Fibroblast of skin of back (primary cell): ENCODE measurements around the gene C3orf18.
A peak's percentile ranks its signal among the peaks of the same experiment; 100 is the strongest.

Experiments used
- DNase-seq: peaks from one replicate; pipeline ENCODE4 v3.0.0-alpha.2; 2013

The C3orf18 gene

GRCh38 chr3:50549226-50549625 is 18.3 kb downstream of the C3orf18 start:
- no peak for DNase-seq

DNA sequence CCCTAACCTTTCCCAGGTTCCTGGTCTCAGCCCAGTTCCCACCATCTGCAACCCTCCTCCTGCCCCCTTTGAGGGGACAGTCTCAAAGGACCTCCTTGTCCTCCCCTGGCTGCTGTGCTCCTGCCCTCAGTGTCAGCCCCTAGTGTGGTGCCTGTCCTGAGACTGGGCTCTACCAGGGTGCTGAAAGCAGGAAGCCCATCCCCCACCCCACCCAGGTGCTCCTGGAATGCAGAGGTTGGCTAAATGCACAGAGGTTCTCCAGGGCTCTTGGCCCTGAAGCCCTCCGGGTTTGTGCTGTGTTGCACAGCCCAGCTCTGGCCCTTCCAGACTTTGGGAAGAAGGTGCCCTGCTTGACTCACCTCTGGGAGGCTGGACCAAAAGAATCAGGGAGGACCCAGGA is 21.8 kb downstream of the C3orf18 start:
- no peak for DNase-seq

DNA sequence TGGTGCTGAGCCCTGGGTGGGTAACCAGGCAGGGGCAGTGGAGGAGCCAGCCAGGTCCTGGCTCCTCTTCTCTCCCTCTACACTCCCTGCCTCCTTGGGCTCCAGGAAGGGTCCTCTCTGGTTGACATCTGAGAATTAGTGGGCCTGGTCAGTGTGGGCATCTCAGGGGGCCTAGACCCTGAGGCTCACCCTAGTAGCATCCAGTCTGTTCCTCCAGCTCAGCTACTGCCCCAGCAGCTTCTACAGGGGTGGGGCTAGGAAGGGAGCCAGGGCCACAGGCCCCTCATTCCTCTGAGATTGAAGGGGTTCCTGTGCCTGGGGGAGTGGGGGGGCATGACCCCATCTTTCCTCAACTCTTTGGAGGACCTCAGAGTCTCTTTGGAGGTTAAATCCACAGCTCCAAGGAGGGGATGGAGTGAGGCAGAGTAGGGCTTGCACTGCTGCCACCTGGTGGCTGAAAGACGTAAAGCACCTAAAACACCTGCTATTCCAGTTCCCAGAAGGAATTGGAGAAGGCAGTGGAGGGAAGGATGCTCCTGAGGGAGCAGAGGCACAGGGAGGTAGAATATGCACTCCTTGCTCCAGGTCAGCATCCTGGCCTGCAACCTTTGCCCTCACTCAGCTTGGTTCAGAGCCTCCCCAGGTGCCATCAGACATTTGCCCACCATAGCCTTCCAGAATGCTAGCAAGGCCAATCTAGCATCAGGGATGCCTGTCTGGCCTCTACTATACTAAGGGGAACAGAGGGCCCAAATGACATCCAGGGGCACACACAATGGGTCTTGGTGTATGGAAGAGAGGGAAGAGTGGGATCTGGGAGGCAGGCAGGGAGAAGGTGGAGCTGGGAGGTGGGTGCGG is 25.1 kb downstream of the C3orf18 start:
- peak; percentile 45 for DNase-seq

GRCh38 chr3:50539356-50540286 is 27.9 kb downstream of the C3orf18 start:
- DNase-seq = no peak

GRCh38 chr3:50537421-50538129 is 30.0 kb downstream of the C3orf18 start:
- DNase-seq = no peak

- DNase-seq = no peak
Measured at GRCh38 chr3:50536471-50537180, 30.9 kb downstream of the C3orf18 start.

- DNase-seq = no peak
Measured at GRCh38 chr3:50534681-50535330, 32.7 kb downstream of the C3orf18 start.

GRCh38 chr3:50533807-50534461 is 33.6 kb downstream of the C3orf18 start:
- DNase-seq = no peak

- no peak for DNase-seq
Measured at GRCh38 chr3:50533316-50533715, 34.2 kb downstream of the C3orf18 start.

DNA sequence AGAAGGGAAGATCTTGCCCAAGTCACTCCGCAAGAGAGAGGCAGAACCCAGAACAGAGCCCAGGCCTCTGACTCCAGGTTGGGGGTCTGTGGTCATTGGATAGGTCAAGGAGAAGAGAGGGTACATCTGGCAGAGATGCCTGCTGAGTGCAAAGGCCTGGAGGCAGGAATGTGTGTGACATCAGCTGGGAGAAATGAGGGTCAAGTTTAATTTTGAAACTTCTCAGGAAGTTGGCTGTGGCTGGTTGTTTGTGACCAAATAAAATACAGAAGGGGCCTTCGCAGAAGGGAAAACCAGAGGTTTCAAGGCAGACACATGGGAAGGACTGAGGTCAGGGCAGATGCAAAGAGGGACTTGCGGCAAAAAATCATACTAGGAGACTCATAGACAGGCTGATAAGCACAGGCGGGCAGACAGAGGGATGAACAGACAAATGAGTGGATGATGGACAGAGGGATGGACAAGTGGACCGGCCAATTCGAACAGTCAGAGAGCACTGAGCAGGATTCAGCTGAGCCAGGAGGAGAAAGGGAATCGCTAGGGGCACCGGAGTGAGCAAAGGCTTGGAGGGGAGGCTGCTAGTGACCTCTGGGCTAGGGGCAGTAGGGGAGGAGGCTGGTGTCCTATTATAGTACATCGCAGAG is 35.4 kb downstream of the C3orf18 start:
- DNase-seq = no peak

DNA sequence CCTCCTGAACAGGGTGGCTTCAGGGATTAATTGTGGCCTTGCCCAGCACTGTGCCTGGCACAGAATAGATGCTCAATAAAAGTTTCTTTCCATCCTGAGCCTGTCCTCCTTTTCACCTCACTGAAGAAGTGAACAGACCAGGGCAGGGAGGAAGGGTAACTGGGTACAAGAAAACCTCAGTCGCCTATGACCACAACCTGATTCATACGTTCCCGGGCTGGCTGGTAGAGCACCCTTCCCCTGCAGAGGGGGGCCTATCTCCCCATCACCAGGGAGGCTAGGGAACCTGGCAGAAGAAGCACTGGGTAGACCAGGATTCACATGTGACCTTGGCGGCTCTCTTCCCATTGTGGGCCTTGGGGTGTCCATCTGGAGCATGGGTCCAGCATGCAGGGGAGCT is 36.3 kb downstream of the C3orf18 start:
- DNase-seq = no peak

DNA sequence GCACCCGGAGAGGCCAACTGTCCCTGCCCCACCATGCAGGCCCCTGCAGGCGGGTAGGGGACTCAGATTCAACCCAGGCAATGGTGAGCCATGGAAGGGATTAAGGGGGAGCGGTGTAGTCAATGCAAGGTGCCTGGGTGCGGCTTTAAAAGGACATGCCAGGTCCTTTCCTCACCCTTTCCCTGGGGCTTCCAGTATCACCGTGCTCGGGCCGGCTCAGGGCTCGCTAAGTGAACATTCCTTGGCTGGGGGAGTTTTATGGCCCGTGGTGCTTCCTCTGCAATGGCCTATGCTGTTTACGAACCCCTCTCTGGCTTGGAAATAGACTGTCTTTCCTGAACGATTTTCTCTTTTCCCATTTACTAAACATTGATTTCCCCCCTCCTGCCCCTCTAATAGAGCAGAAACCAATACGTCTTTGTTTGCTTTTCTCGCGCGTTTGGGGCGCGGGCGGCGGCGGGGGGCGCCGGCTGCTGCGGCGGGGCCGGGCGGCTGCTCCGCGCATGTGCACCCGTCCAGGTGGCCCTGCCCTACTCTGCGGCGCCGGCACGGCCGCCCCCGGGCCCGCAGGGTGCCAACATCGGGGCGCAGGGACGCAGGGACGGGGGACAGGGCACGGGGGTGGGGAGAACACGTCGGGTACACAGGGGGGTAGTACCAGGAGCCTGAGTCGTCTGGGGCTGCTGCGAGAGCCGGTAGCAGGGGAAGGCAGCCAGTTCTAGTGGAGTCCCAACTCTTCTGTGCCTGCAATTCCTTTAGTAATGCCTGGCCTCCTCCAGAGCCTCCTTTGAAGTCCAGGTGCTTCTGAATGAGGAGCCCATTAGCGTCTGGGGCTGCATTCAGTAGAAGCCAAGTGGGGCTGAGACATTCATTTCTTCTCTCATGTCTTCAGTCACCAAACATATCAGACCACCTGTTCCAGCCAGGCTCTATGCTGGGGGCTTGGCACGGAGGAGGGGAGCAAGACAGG is 37.3 kb downstream of the C3orf18 start:
- DNase-seq = no peak

GRCh38 chr3:50525987-50526386 is 41.6 kb downstream of the C3orf18 start:
- peak; percentile 40 for DNase-seq

DNA sequence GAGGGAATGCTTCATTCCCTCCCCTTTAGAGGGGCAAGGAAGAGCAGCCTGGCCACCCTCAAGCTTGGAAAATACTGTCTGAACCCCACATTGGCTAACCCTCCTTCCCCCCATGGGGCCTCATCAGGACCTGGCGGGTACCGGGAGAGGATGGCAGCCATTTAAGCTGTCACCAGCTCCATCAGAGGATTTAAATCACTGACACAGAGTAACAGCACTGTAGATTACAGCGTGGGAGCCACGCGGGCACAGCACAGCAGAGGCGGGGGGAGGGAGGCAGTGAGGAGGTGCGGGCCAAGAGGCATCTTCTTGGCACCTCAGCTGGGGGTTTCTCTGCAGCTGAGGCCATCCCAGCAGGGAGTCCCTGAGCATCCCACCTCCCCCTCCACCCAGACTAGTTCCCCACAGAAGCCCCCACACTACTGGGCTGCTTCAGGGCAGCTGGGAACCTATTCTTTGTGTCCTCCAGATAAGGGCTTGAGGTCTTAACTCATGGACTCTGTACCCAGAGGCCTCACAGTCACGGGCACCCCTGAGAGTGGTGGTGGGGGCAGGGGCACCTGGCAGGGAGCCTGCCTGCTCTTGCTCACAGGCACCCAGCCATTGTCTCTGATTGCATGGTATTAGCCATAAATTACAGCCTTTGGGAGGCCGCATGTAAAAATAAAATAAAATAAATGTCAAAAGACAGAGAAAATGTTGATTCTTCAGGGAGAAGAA is 42.2 kb downstream of the C3orf18 start:
- DNase-seq = no peak

GRCh38 chr3:50524746-50525145 is 42.8 kb downstream of the C3orf18 start:
- no peak for DNase-seq

- no peak for DNase-seq
Measured at GRCh38 chr3:50523279-50523811, 44.2 kb downstream of the C3orf18 start.

DNA sequence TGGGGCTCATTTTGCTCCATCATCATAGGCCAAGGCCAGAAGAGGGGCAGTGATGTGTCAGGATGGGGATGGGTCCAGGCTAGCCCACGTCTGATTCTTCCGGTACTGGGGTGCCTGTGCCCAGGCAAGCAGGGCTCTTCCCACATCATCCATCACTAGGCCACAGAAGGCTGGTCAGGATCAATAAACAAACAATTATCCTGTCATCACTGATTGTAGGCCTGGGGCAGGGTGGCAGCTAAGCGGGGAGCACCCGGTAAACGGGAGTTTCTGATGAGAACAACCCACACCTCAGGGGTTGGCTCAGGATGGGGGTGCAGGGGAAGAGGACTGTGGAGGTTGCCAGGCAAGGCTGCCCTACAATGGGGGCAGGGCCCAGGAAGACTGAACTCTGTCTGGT is 46.0 kb downstream of the C3orf18 start:
- no peak for DNase-seq

- peak; percentile 11 for DNase-seq
Measured at GRCh38 chr3:50520849-50521248, 46.7 kb downstream of the C3orf18 start.
